ENCODE results near the gene ITGA7.

ITGA7 gene

GRCh38 chr12:55733858-55734257 lies 26.2 kb upstream of the ITGA7 start:
- ATAC-seq (ENCODE audit: low read depth) (no peak), DNase-seq (ENCODE audit: low spot score) (no peak)
- H3K4me1 ChIP-seq (ENCODE audit: insufficient read depth, poor library complexity, severe bottlenecking) = peaks cover 8% of the 10 kb centered on the region
- TF ChIP-seq CTCF (IDR thresholded peaks at IDR 0.05; ENCODE audit: poor library complexity, severe bottlenecking) = no peak
- H3K27ac ChIP-seq (ENCODE audit: poor library complexity, severe bottlenecking) = no peak overlapping the region
- H3K27me3 ChIP-seq (ENCODE audit: insufficient read depth, poor library complexity, severe bottlenecking) = no peaks in the 10 kb centered on the region
- no peak overlapping the region for H3K4me3 ChIP-seq (ENCODE audit: severe bottlenecking)
- no peaks in the 10 kb centered on the region for H3K9me3 ChIP-seq (ENCODE audit: severe bottlenecking)
- H3K36me3 ChIP-seq (ENCODE audit: low read depth) = no peaks in the 10 kb centered on the region

- no peak for TF ChIP-seq CTCF (IDR thresholded peaks at IDR 0.05; ENCODE audit: poor library complexity, severe bottlenecking)
- Histone ChIP-seq H3K27me3 (ENCODE audit: insufficient read depth, poor library complexity, severe bottlenecking) (no peaks in the 10 kb centered on the region), H3K27ac (ENCODE audit: poor library complexity, severe bottlenecking) (no peak overlapping the region), H3K9me3 (ENCODE audit: severe bottlenecking) (no peaks in the 10 kb centered on the region), H3K4me3 (ENCODE audit: severe bottlenecking) (no peak overlapping the region), H3K36me3 (ENCODE audit: low read depth) (no peaks in the 10 kb centered on the region), H3K4me1 (ENCODE audit: insufficient read depth, poor library complexity, severe bottlenecking) (peaks cover 7% of the 10 kb centered on the region)
- DNase-seq (ENCODE audit: low spot score) (no peak), ATAC-seq (ENCODE audit: low read depth) (no peak)
These were observed 25.4 kb upstream of the ITGA7 start for GRCh38 chr12:55733021-55733555.

GRCh38 chr12:55732288-55732687 lies 24.6 kb upstream of the ITGA7 start:
- TF ChIP-seq CTCF (IDR thresholded peaks at IDR 0.05; ENCODE audit: poor library complexity, severe bottlenecking) = no peak
- Histone ChIP-seq H3K36me3 (ENCODE audit: low read depth) (peaks cover 2% of the 10 kb centered on the region), H3K9me3 (ENCODE audit: severe bottlenecking) (no peaks in the 10 kb centered on the region), H3K4me1 (ENCODE audit: insufficient read depth, poor library complexity, severe bottlenecking) (peaks cover 6% of the 10 kb centered on the region), H3K4me3 (ENCODE audit: severe bottlenecking) (no peak overlapping the region), H3K27me3 (ENCODE audit: insufficient read depth, poor library complexity, severe bottlenecking) (no peaks in the 10 kb centered on the region), H3K27ac (ENCODE audit: poor library complexity, severe bottlenecking) (no peak overlapping the region)
- ATAC-seq (ENCODE audit: low read depth) (no peak), DNase-seq (ENCODE audit: low spot score) (no peak)

GRCh38 chr12:55729819-55730818 lies 22.4 kb upstream of the ITGA7 start:
- DNase-seq (ENCODE audit: low spot score) = no peak
- Histone ChIP-seq H3K4me3 (ENCODE audit: severe bottlenecking) (peak overlapping the region; percentile 74), H3K9me3 (ENCODE audit: severe bottlenecking) (no peaks in the 10 kb centered on the region), H3K4me1 (ENCODE audit: insufficient read depth, poor library complexity, severe bottlenecking) (peaks cover 14% of the 10 kb centered on the region), H3K27ac (ENCODE audit: poor library complexity, severe bottlenecking) (peak overlapping the region; percentile 95), H3K36me3 (ENCODE audit: low read depth) (peaks cover 24% of the 10 kb centered on the region), H3K27me3 (ENCODE audit: insufficient read depth, poor library complexity, severe bottlenecking) (no peaks in the 10 kb centered on the region)
- TF ChIP-seq CTCF (IDR thresholded peaks at IDR 0.05; ENCODE audit: poor library complexity, severe bottlenecking) = peak; percentile 25
- ATAC-seq (ENCODE audit: low read depth) = peak; percentile 32
